BJ (cell line): Measurements from ENCODE around the gene MDM4. TPM values are rescaled to one million over a fixed set of nuclear protein-coding genes. Genes with fewer than 3 reads are reported as not detected.

Source experiments
- CTCF ChIA-PET: fragments of 350-600 bp; formaldehyde crosslinking; extraction: SDS; loops from one replicate; lab custom pipeline; 2021; ENCODE audit warnings: antibody characterized with exemption, inconsistent platforms; lab: Yijun Ruan, JAX
- POLR2A ChIA-PET: fragments of 300-600 bp; sonication (Branson Sonifier 250); formaldehyde crosslinking; extraction: SDS; loops from one replicate; lab custom pipeline; 2021; ENCODE audit warnings: antibody characterized with exemption; lab: Charles Lee
- DNase-seq: peaks from one replicate; pipeline ENCODE4 v3.0.0-alpha.2; 2011; ENCODE audit warnings: low read depth
- H3K27me3 ChIP-seq: 2 replicates; pipeline ENCODE4 v1.6.0; 2011; ENCODE audit warnings: low read length; ENCODE audit not compliant: control insufficient read depth, insufficient read depth
- H3K36me3 ChIP-seq: 2 replicates; pipeline ENCODE4 v1.5.1; 2011; ENCODE audit warnings: low read length; ENCODE audit not compliant: control insufficient read depth, insufficient read depth
- H3K4me3 ChIP-seq: 2 replicates; pipeline ENCODE4 v1.5.1; 2011; ENCODE audit warnings: low read depth, mild to moderate bottlenecking, control low read depth, low read length
- CTCF ChIP-seq: IDR thresholded peaks from 2 replicates; pipeline ENCODE4 v1.5.1; 2011; ENCODE audit warnings: low read depth, mild to moderate bottlenecking, control low read depth, inconsistent platforms, low read length, moderate library complexity; ENCODE audit not compliant: insufficient read depth
- polyA plus RNA-seq: library from polyadenylated mRNA; depleted of rRNA; stranded (reverse); fragments of >200 nt; gene quantifications from 2 replicates; pipeline ENCODE4 v1.2.3, GENCODE V29; 2011

Gene MDM4
- polyA plus RNA-seq, 1 experiment = 7.4 TPM

- no peak for TF ChIP-seq CTCF
- POLR2A ChIA-PET = no interaction called here
These were observed 21.0 kb upstream of the MDM4 start for GRCh38 chr1:204495078-204495753.

GRCh38 chr1:204495777-204496176 lies 20.4 kb upstream of the MDM4 start:
- CTCF ChIA-PET = interaction anchor here (1.8 to 5.7 kb wide), 8 partner anchors 7 to 289 kb away, joined by 4 to 78 read pairs (median 16); no protein-coding TSS in a partner anchor
- H3K4me3 ChIP-seq = no peak overlapping the region
- no peak for TF ChIP-seq CTCF
- POLR2A ChIA-PET = no interaction called here
- no peaks in the 10 kb centered on the region for H3K36me3 ChIP-seq
- peaks cover 3% of the 10 kb centered on the region for H3K27me3 ChIP-seq
- no peak for DNase-seq

More at GRCh38 chr1:204495078-204495753, 21.0 kb upstream of the MDM4 start:
- no peaks in the 10 kb centered on the region for H3K36me3 ChIP-seq
- DNase-seq = no peak
- H3K4me3 ChIP-seq = peak overlapping the region; percentile 64
- CTCF ChIA-PET = interaction anchor here (0.9 to 5.7 kb wide), 11 partner anchors 8 to 366 kb away, joined by 3 to 78 read pairs (median 8); no protein-coding TSS in a partner anchor
- H3K27me3 ChIP-seq = peaks cover 3% of the 10 kb centered on the region

- peaks cover 3% of the 10 kb centered on the region for H3K27me3 ChIP-seq
- POLR2A ChIA-PET = no interaction called here
- CTCF ChIA-PET = interaction anchor here (1.1 to 11.7 kb wide), 4 partner anchors 20 to 292 kb away, joined by 3 to 194 read pairs (median 24); no protein-coding TSS in a partner anchor
These were observed 17.2 kb upstream of the MDM4 start for GRCh38 chr1:204498981-204499380.

GRCh38 chr1:204499511-204500468 lies 16.4 kb upstream of the MDM4 start:
- DNase-seq = no peak
- ChIA-PET CTCF (interaction anchor here (1.1 to 11.7 kb wide), 6 partner anchors 21 to 308 kb away, joined by 3 to 194 read pairs (median 6); no protein-coding TSS in a partner anchor), POLR2A (no interaction called here)
- no peak for TF ChIP-seq CTCF
- no peak overlapping the region for H3K4me3 ChIP-seq
- no peaks in the 10 kb centered on the region for H3K36me3 ChIP-seq
- H3K27me3 ChIP-seq = peaks cover 3% of the 10 kb centered on the region

More at GRCh38 chr1:204498981-204499380, 17.2 kb upstream of the MDM4 start:
- Histone ChIP-seq H3K4me3 (no peak overlapping the region), H3K36me3 (no peaks in the 10 kb centered on the region)
- TF ChIP-seq CTCF = no peak
- DNase-seq = no peak

GRCh38 chr1:204502241-204502640 lies 14.0 kb upstream of the MDM4 start:
- DNase-seq = no peak
- CTCF ChIA-PET = interaction anchor here (0.6 to 11.7 kb wide), 12 partner anchors 8 to 104 kb away, joined by 3 to 194 read pairs (median 9); partner anchors contain the start of gene PIK3C2B
- H3K4me3 ChIP-seq = no peak overlapping the region
- no peaks in the 10 kb centered on the region for H3K36me3 ChIP-seq
- POLR2A ChIA-PET = no interaction called here
- H3K27me3 ChIP-seq = peaks cover 1% of the 10 kb centered on the region; the same call in 1 of the 2 replicates
- TF ChIP-seq CTCF = no peak
